ENCODE measurements around the gene LYPD5.
"Not testable (repeated sequence)": the region's sequence is repeated elsewhere in the genome, so short reads cannot be mapped to it uniquely, and the experiment has no call there.

GRCh38 chr19:43806401-43806800 is 4.2 kb upstream of the LYPD5 start:
- TF ChIP-seq CTCF (IDR thresholded peaks at IDR 0.05; ENCODE audit: insufficient read depth, low read length, poor library complexity, severe bottlenecking); EZH2phosphoT487 (conservative IDR thresholded peaks at IDR 0.05; ENCODE audit: low read length): not testable (repeated sequence)
